ENCODE data around the gene IL1R2. TPM values are rescaled to one million over a fixed set of nuclear protein-coding genes. Genes with fewer than 3 reads are reported as not detected.

IL1R2 gene
- polyA plus RNA-seq, 1 donor (not counting 4 experiments of a cell fraction or from before 2014, with no cell fraction given), result 57.3 TPM

DNA sequence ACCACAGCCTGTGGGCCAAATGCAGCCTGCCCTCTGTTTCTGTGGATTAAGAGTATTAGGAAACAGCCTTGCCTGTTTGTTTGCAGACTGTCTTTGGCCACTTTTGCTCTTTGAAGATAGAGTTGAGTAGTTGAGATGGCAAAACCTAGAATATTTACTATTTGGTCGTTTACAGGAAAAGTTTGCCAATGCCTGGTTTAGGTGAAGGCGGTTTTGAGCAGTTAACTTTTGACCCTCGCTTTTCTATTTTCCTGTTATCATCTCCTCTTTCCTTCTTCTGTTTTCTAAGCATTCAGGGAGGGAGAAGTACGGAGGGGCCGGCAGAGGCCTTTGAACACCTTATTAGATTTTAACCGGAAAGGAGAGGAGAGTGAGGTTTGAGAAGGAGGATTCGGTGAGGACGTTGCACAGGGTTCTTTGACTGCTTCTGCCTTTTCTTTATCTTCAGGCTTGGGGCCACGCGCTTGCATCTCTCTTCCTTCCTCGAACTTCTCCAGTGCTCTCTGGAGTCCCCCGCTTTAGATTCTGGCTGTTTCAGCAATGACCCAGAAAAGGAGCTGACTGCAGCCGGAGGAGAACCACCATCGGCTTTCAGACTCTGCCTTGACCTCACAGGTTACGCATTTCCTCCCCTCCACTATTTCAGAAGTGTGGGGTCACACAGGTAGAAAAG, 39.2 kb downstream of the IL1R2 start:
- no peak for TF ChIP-seq EZH2 (IDR thresholded peaks at IDR 0.05; ENCODE audit: low read length)
- TF ChIP-seq, protein P1, sequence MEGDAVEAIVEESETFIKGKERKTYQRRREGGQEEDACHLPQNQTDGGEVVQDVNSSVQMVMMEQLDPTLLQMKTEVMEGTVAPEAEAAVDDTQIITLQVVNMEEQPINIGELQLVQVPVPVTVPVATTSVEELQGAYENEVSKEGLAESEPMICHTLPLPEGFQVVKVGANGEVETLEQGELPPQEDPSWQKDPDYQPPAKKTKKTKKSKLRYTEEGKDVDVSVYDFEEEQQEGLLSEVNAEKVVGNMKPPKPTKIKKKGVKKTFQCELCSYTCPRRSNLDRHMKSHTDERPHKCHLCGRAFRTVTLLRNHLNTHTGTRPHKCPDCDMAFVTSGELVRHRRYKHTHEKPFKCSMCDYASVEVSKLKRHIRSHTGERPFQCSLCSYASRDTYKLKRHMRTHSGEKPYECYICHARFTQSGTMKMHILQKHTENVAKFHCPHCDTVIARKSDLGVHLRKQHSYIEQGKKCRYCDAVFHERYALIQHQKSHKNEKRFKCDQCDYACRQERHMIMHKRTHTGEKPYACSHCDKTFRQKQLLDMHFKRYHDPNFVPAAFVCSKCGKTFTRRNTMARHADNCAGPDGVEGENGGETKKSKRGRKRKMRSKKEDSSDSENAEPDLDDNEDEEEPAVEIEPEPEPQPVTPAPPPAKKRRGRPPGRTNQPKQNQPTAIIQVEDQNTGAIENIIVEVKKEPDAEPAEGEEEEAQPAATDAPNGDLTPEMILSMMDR (optimal IDR thresholded peaks at IDR 0.05 in 1 of 3, IDR thresholded peaks at IDR 0.05 in 1 of 3, conservative IDR thresholded peaks at IDR 0.05 in 1 of 3; ENCODE audit: extremely low read depth in 1 of 3, insufficient read depth in 2 of 3, low read length in 3 of 3), result no peak
- H3K9me1 ChIP-seq (ENCODE audit: control insufficient read depth, extremely low read depth, insufficient read depth, low read length), result no peaks in the 10 kb centered on the region
- no peaks in the 10 kb centered on the region for H3K27me3 ChIP-seq (ENCODE audit: control insufficient read depth, extremely low read depth, insufficient read depth, low read length)
- no peak overlapping the region for H3K27ac ChIP-seq (ENCODE audit: control insufficient read depth, insufficient read depth, low read length)
- no peaks in the 10 kb centered on the region for H3K9me3 ChIP-seq (ENCODE audit: control insufficient read depth, low read depth, low read length)
- H3K4me1 ChIP-seq (ENCODE audit: control insufficient read depth, extremely low read depth, insufficient read depth, low read length), result peaks cover 21% of the 10 kb centered on the region
- H3K9ac ChIP-seq (ENCODE audit: control insufficient read depth, extremely low read depth, insufficient read depth, low read length), result no peak overlapping the region
- no peak overlapping the region for H3K4me2 ChIP-seq (ENCODE audit: control insufficient read depth, extremely low read depth, insufficient read depth, low read depth, low read length)
- DNase-seq (ENCODE audit: low read depth, low spot score) (no peak), FAIRE-seq (no peak)
- no peak overlapping the region for H3K4me3 ChIP-seq (ENCODE audit: control insufficient read depth in 2 of 3, extremely low read depth in 1 of 3, insufficient read depth in 2 of 3, low read depth in 1 of 3, low read length in 3 of 3)
- no peaks in the 10 kb centered on the region for H3K36me3 ChIP-seq (ENCODE audit: control insufficient read depth in 2 of 2, extremely low read depth in 1 of 2, insufficient read depth in 2 of 2, low read length in 2 of 2)
- dilution Hi-C loops (cut with MboI; ENCODE audit: extremely low pct_ligation_motif_present, low sequenced_read_pairs), result no loop called here
- no peaks in the 10 kb centered on the region for H3K79me2 ChIP-seq (ENCODE audit: control insufficient read depth, insufficient read depth, low read length)
- H2AFZ ChIP-seq (ENCODE audit: control insufficient read depth, low read length), result no peak overlapping the region
- H4K20me1 ChIP-seq (ENCODE audit: control insufficient read depth, extremely low read depth, insufficient read depth, low read length), result no peaks in the 10 kb centered on the region

DNA sequence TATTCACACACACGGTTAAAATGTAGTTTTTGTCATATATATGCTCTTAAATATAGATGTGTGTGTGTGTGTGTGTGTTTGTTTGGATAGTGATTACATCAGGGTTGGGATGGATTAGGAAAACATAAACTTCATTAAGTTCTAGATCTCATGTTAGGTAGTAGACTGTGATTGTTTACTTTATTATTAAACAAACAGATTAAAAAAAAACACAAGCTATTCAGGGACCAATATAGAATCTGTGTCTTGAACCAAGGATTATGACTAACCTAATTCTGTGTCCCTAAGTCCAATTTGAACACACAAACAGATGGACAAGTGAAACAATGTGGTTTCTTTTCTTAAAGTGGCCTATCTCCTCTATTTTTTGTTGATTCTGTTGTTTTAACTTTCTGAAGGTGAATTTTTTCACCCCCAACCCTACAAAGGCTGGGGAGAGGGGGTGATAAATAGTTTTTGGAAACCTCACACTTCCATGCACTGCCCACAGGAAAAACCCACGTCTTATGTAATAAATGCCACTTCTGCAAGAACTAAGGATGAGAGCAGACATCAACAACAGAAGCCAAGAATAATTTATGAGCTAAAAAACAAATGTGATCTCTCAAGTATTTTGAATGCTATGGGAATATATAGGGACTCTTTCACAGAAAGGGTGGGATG, 40.7 kb downstream of the IL1R2 start:
- H3K9me3 ChIP-seq (ENCODE audit: control insufficient read depth, low read depth, low read length), result no peaks in the 10 kb centered on the region
- H3K9ac ChIP-seq (ENCODE audit: control insufficient read depth, extremely low read depth, insufficient read depth, low read length), result no peak overlapping the region
- no peaks in the 10 kb centered on the region for H3K79me2 ChIP-seq (ENCODE audit: control insufficient read depth, insufficient read depth, low read length)
- FAIRE-seq, result no peak
- H3K36me3 ChIP-seq (ENCODE audit: control insufficient read depth in 2 of 2, extremely low read depth in 1 of 2, insufficient read depth in 2 of 2, low read length in 2 of 2), result no peaks in the 10 kb centered on the region
- no peak overlapping the region for H3K4me2 ChIP-seq (ENCODE audit: control insufficient read depth, extremely low read depth, insufficient read depth, low read depth, low read length)
- TF ChIP-seq, protein P1 (optimal IDR thresholded peaks at IDR 0.05 in 1 of 3, IDR thresholded peaks at IDR 0.05 in 1 of 3, conservative IDR thresholded peaks at IDR 0.05 in 1 of 3; ENCODE audit: extremely low read depth in 1 of 3, insufficient read depth in 2 of 3, low read length in 3 of 3), result no peak
- no peak for TF ChIP-seq EZH2 (IDR thresholded peaks at IDR 0.05; ENCODE audit: low read length)
- no peaks in the 10 kb centered on the region for H3K27me3 ChIP-seq (ENCODE audit: control insufficient read depth, extremely low read depth, insufficient read depth, low read length)
- H2AFZ ChIP-seq (ENCODE audit: control insufficient read depth, low read length), result no peak overlapping the region
- H3K27ac ChIP-seq (ENCODE audit: control insufficient read depth, insufficient read depth, low read length), result no peak overlapping the region
- peaks cover 14% of the 10 kb centered on the region for H3K4me1 ChIP-seq (ENCODE audit: control insufficient read depth, extremely low read depth, insufficient read depth, low read length)
- dilution Hi-C loops (cut with MboI; ENCODE audit: extremely low pct_ligation_motif_present, low sequenced_read_pairs), result no loop called here
- DNase-seq (ENCODE audit: low read depth, low spot score), result no peak
- H4K20me1 ChIP-seq (ENCODE audit: control insufficient read depth, extremely low read depth, insufficient read depth, low read length), result no peaks in the 10 kb centered on the region
- H3K4me3 ChIP-seq (ENCODE audit: control insufficient read depth in 2 of 3, extremely low read depth in 1 of 3, insufficient read depth in 2 of 3, low read depth in 1 of 3, low read length in 3 of 3), result no peak overlapping the region
- no peaks in the 10 kb centered on the region for H3K9me1 ChIP-seq (ENCODE audit: control insufficient read depth, extremely low read depth, insufficient read depth, low read length)

Data from keratinocyte (primary cell).